HEK293T (cell line): ENCODE results near the gene PLEKHO2.

Experiments used
- ARNT ChIP-seq: fragments of 450-650 bp; IDR thresholded peaks from 2 replicates; pipeline ENCODE4 v1.6.1; 2017; ENCODE audit warnings: mild to moderate bottlenecking
- BHLHE40 ChIP-seq: fragments of 450-650 bp; IDR thresholded peaks from 2 replicates; pipeline ENCODE4 v1.6.1; 2016; ENCODE audit warnings: mild to moderate bottlenecking, moderate library complexity, borderline replicate concordance
- ELF4 ChIP-seq: fragments of 450-650 bp; IDR thresholded peaks from 2 replicates; pipeline ENCODE4 v1.6.1; 2017; ENCODE audit warnings: antibody characterized with exemption
- FOXA1 ChIP-seq: fragments of 450-650 bp; IDR thresholded peaks from 2 replicates; pipeline ENCODE4 v1.6.1; 2016; ENCODE audit warnings: mild to moderate bottlenecking
- FOXK2 ChIP-seq: fragments of 450-650 bp; IDR thresholded peaks from 2 replicates; pipeline ENCODE4 v1.6.1; 2016; ENCODE audit warnings: mild to moderate bottlenecking
- FOXM1 ChIP-seq: fragments of 450-650 bp; IDR thresholded peaks from 2 replicates; pipeline ENCODE4 v1.6.1; 2017; ENCODE audit warnings: mild to moderate bottlenecking, borderline replicate concordance
- HDGF ChIP-seq: fragments of 450-650 bp; IDR thresholded peaks from 2 replicates; pipeline ENCODE4 v1.6.1; 2017; ENCODE audit warnings: antibody characterized with exemption, borderline replicate concordance
- LEF1 ChIP-seq: fragments of 450-650 bp; IDR thresholded peaks from 2 replicates; pipeline ENCODE4 v1.6.1; 2017; ENCODE audit warnings: mild to moderate bottlenecking, borderline replicate concordance
- NFRKB ChIP-seq: fragments of 450-650 bp; IDR thresholded peaks from 2 replicates; pipeline ENCODE4 v1.6.1; 2016; ENCODE audit warnings: mild to moderate bottlenecking, moderate library complexity
- SP1 ChIP-seq: fragments of 450-650 bp; IDR thresholded peaks from 2 replicates; pipeline ENCODE4 v1.6.1; 2017
- SUZ12 ChIP-seq: fragments of 450-650 bp; IDR thresholded peaks from 2 replicates; pipeline ENCODE4 v1.6.1; 2016; ENCODE audit warnings: mild to moderate bottlenecking
- TARDBP ChIP-seq: fragments of 450-650 bp; IDR thresholded peaks from 2 replicates; pipeline ENCODE4 v1.6.1; 2016
- ZNF384 ChIP-seq: fragments of 450-650 bp; IDR thresholded peaks from 2 replicates; pipeline ENCODE4 v1.6.1; 2016
- TF ChIP-seq, protein P1 (sequence below): fragments of 450-650 bp; IDR thresholded peaks from 2 replicates; pipeline ENCODE4 v1.6.1; 2016

DNA sequence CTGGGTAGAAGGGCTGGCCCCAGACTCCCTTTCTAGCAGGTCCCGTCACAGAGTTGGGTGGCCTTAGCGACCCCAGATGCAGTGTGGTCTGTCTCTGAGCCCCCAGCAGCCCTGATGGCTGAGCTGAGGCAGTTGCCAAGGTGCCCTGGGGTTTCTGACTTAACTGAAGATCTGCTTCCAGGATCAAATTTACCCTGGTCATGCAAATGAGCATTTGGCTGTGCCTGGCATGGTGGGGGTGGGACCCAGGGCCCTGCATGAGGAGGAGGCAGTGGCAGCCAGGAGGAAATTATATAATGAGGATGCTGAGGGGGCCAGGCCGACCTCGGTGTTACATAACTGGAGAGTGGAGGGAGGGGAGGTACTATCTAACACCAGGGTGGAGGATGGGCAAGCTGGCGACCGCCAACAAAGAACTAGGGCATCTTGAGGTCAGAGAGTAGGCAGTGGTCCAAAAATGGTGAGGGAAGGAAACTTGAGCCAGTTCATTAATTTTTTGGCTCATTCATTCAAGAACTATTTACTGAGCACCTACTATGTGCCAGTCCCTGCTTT lies 16.4 kb downstream of the PLEKHO2 start:
- TF ChIP-seq SUZ12 (no peak), SP1 (no peak), ELF4 (no peak), ARNT (no peak), HDGF (no peak), BHLHE40 (no peak), TARDBP (no peak), FOXA1 (no peak), ZNF384 (no peak), FOXK2 (no peak), FOXM1 (no peak), NFRKB (no peak), LEF1 (no peak)
- TF ChIP-seq, protein P1, sequence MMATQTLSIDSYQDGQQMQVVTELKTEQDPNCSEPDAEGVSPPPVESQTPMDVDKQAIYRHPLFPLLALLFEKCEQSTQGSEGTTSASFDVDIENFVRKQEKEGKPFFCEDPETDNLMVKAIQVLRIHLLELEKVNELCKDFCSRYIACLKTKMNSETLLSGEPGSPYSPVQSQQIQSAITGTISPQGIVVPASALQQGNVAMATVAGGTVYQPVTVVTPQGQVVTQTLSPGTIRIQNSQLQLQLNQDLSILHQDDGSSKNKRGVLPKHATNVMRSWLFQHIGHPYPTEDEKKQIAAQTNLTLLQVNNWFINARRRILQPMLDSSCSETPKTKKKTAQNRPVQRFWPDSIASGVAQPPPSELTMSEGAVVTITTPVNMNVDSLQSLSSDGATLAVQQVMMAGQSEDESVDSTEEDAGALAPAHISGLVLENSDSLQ, result no peak
